ENCODE data around the gene ZNF419. TPM values are rescaled to one million over a fixed set of nuclear protein-coding genes. Genes with fewer than 3 reads are reported as not detected.
"Not testable (repeated sequence)": the region's sequence is repeated elsewhere in the genome, so short reads cannot be mapped to it uniquely, and the experiment has no call there.

ZNF419 gene
- total RNA-seq, 2 experiments from 2014 or later: 19.3 to 21.1 TPM

GRCh38 chr19:57499680-57500395 is 12.3 kb downstream of the ZNF419 start, which contains the start of gene ZNF773:
Gene ZNF773 (plus strand): TSS chr19:57499938. CDS start chr19:57500081, 143 bp downstream.
- POLR2A ChIA-PET: interaction anchor here (0.5 to 2.0 kb wide), 6 partner anchors 12 to 139 kb away, joined by 3 to 7 read pairs (median 4); partner anchors contain the start of genes ZNF211, ZNF416, ZNF419 and ZNF772
- peak within 1 kb of the TSS; percentile 95 for H3K4me3 Mint-ChIP-seq

GRCh38 chr19:57500400-57500799 is 12.8 kb downstream of the ZNF419 start:
- POLR2A ChIA-PET: interaction anchor here (0.7 to 2.0 kb wide), 4 partner anchors 13 to 133 kb away, joined by 4 read pairs; partner anchors contain the start of genes ZNF211, ZNF416, ZNF419 and ZNF772
- ATAC-seq (ENCODE audit: low read depth): not testable (repeated sequence)
- peaks cover 31% of the 10 kb centered on the region for H3K9me3 Mint-ChIP-seq

More at GRCh38 chr19:57499680-57500395, 12.3 kb downstream of the ZNF419 start, which contains the start of gene ZNF773:
- peaks cover 17% of the 10 kb centered on the region for H3K4me1 Mint-ChIP-seq
- not testable (repeated sequence) for H3K27me3 Mint-ChIP-seq
- peaks cover 51% of the 10 kb centered on the region for H3K36me3 Mint-ChIP-seq
- peak; percentile 95 for ATAC-seq (ENCODE audit: low read depth)
- peak within 1 kb of the TSS; percentile 97 for H3K27ac Mint-ChIP-seq
- H3K9me3 Mint-ChIP-seq: peaks cover 31% of the 10 kb centered on the region
- peak; percentile 96 for DNase-seq

GRCh38 chr19:57506163-57506562 is 18.6 kb downstream of the ZNF419 start:
- DNase-seq (no peak), ATAC-seq (ENCODE audit: low read depth) (no peak)
- Mint-ChIP-seq H3K4me3 (no peak overlapping the region), H3K27ac (peak overlapping the region; percentile 21), H3K9me3 (peaks cover 43% of the 10 kb centered on the region), H3K4me1 (peaks cover 2% of the 10 kb centered on the region), H3K27me3 (no peaks in the 10 kb centered on the region), H3K36me3 (peaks cover 85% of the 10 kb centered on the region)
- POLR2A ChIA-PET: no interaction called here

More at GRCh38 chr19:57500400-57500799, 12.8 kb downstream of the ZNF419 start:
- Mint-ChIP-seq H3K27ac (peak overlapping the region; percentile 84), H3K4me1 (peaks cover 17% of the 10 kb centered on the region), H3K4me3 (peak overlapping the region; percentile 95), H3K36me3 (peaks cover 50% of the 10 kb centered on the region)
- not testable (repeated sequence) for DNase-seq, H3K27me3 Mint-ChIP-seq

- no peaks in the 10 kb centered on the region for H3K27me3 Mint-ChIP-seq
- H3K9me3 Mint-ChIP-seq: peaks cover 43% of the 10 kb centered on the region
- H3K4me3 Mint-ChIP-seq: no peak overlapping the region
- POLR2A ChIA-PET: no interaction called here
- H3K36me3 Mint-ChIP-seq: peaks cover 79% of the 10 kb centered on the region
- no peaks in the 10 kb centered on the region for H3K4me1 Mint-ChIP-seq
- no peak for DNase-seq
- no peak overlapping the region for H3K27ac Mint-ChIP-seq
- no peak for ATAC-seq (ENCODE audit: low read depth)
Observed at GRCh38 chr19:57511484-57511883, 23.9 kb downstream of the ZNF419 start.

- ATAC-seq (ENCODE audit: low read depth): no peak
- Mint-ChIP-seq H3K4me1 (no peaks in the 10 kb centered on the region), H3K4me3 (no peak overlapping the region), H3K27me3 (no peaks in the 10 kb centered on the region), H3K27ac (no peak overlapping the region), H3K9me3 (peaks cover 42% of the 10 kb centered on the region), H3K36me3 (peaks cover 73% of the 10 kb centered on the region)
- POLR2A ChIA-PET: interaction anchor here (0.7 kb wide), 1 partner anchor 13 kb away, joined by 3 read pairs; the partner anchor contains the start of gene ZNF773
- no peak for DNase-seq
Observed at GRCh38 chr19:57512845-57513244, 25.3 kb downstream of the ZNF419 start.

DNA sequence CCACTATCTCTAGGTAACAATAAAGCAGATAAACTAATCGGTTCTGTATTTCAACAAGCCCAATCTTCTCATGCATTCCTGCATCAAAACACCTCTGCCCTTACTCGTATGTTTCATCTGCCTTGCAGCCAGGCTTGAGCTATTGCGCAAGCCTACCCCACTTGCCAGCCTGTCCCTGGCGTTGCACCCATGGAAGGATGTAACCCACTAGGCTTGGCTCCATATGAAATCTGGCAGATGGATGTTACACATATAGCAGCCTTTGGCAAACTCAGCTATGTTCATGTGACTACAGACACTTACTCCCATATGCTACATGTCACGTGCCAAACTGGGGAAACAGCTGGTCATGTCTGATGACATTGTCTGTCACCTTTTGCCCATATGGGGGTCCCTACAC is 27.7 kb downstream of the ZNF419 start:
- Mint-ChIP-seq H3K27ac (no peak overlapping the region), H3K27me3 (no peaks in the 10 kb centered on the region), H3K36me3 (peaks cover 53% of the 10 kb centered on the region), H3K9me3 (peaks cover 37% of the 10 kb centered on the region), H3K4me3 (no peak overlapping the region), H3K4me1 (no peaks in the 10 kb centered on the region)
- ATAC-seq (ENCODE audit: low read depth) (no peak), DNase-seq (no peak)
- POLR2A ChIA-PET: no interaction called here

GRCh38 chr19:57518021-57518420 is 30.5 kb downstream of the ZNF419 start:
- DNase-seq; H3K4me3 Mint-ChIP-seq; ATAC-seq (ENCODE audit: low read depth); H3K27ac Mint-ChIP-seq; H3K4me1 Mint-ChIP-seq; POLR2A ChIA-PET; H3K27me3 Mint-ChIP-seq: not testable (repeated sequence)
- H3K36me3 Mint-ChIP-seq: peaks cover 41% of the 10 kb centered on the region
- H3K9me3 Mint-ChIP-seq: peaks cover 31% of the 10 kb centered on the region

- Mint-ChIP-seq H3K27ac (peak within 1 kb of the TSS; percentile 91), H3K4me1 (peaks cover 11% of the 10 kb centered on the region), H3K4me3 (peak within 1 kb of the TSS; percentile 87), H3K36me3 (peaks cover 30% of the 10 kb centered on the region), H3K27me3 (no peaks in the 10 kb centered on the region), H3K9me3 (peaks cover 19% of the 10 kb centered on the region)
- POLR2A ChIA-PET: interaction anchor here (1.0 kb wide), 1 partner anchor 200 kb away, joined by 3 read pairs; the partner anchor contains the start of gene ZNF671
- ATAC-seq (ENCODE audit: low read depth) (peak; percentile 99), DNase-seq (peak; percentile 88)
Observed at GRCh38 chr19:57527136-57527881, 39.8 kb downstream of the ZNF419 start, which contains the start of gene ZNF549. Gene ZNF549 (plus strand): TSS chr19:57527356. CDS start chr19:57527574, 218 bp downstream.

DNA sequence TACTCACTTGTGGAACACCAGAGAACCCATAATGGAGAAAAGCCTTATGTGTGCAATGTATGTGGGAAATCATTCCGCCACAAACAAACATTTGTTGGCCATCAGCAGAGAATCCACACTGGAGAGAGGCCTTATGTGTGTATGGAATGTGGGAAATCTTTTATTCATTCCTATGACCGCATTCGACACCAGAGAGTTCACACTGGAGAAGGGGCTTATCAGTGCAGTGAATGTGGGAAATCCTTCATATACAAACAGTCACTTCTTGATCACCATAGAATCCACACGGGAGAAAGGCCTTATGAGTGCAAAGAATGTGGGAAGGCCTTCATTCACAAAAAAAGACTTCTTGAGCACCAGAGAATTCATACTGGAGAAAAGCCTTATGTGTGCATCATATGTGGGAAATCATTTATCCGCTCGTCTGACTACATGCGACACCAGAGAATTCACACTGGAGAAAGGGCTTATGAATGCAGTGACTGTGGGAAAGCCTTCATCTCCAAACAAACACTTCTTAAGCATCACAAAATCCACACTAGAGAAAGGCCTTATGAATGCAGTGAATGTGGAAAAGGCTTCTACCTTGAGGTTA is 50.5 kb downstream of the ZNF419 start:
- ATAC-seq (ENCODE audit: low read depth) (no peak), DNase-seq (no peak)
- Mint-ChIP-seq H3K9me3 (peaks cover 59% of the 10 kb centered on the region), H3K27ac (no peak overlapping the region), H3K36me3 (peaks cover 95% of the 10 kb centered on the region), H3K4me1 (no peaks in the 10 kb centered on the region), H3K4me3 (no peak overlapping the region), H3K27me3 (no peaks in the 10 kb centered on the region)
- POLR2A ChIA-PET: no interaction called here

Other genes with a start within 250 kb of the ZNF419 start
- 10 to 100 TPM; 14.7 to 15.2 TPM for gene ZNF805, start 247.1 kb upstream of the ZNF419 start, total RNA-seq
- gene ZNF460, start 207.3 kb upstream of the ZNF419 start, total RNA-seq: 10 to 100 TPM; 58.2 to 67.1 TPM
- 10 to 100 TPM; 11.8 to 12.5 TPM for gene ZNF543, start 167.3 kb upstream of the ZNF419 start, total RNA-seq
- 10 to 100 TPM; 15.3 to 15.4 TPM for gene ZNF304, start 136.5 kb upstream of the ZNF419 start, total RNA-seq
- 10 to 100 TPM; 13.2 to 13.6 TPM for gene TRAPPC2B, start 124.2 kb upstream of the ZNF419 start, total RNA-seq
- gene ZNF547, start 124.2 kb upstream of the ZNF419 start, total RNA-seq: 1 to 10 TPM; 6.7 to 7.8 TPM
- 10 to 100 TPM; 50.2 to 55.0 TPM for gene ZNF548, start 97.9 kb upstream of the ZNF419 start, total RNA-seq
- 10 to 100 TPM; 19.0 to 24.9 TPM for gene ZNF17, start 76.6 kb upstream of the ZNF419 start, total RNA-seq
- 10 to 100 TPM; 14.7 to 17.9 TPM for gene ZNF749, start 52.4 kb upstream of the ZNF419 start, total RNA-seq
- gene VN1R1, start 30.6 kb upstream of the ZNF419 start, total RNA-seq: under 1 TPM; 0.68 to 0.80 TPM
- gene ZNF772, start 10.2 kb upstream of the ZNF419 start, total RNA-seq: 10 to 100 TPM; 13.7 to 13.8 TPM
- gene ZNF773, start 12.2 kb downstream of the ZNF419 start, total RNA-seq: 10 to 100 TPM; 15.7 to 15.9 TPM
- gene ZNF549, start 39.6 kb downstream of the ZNF419 start, total RNA-seq: 10 to 100 TPM; 13.6 to 13.8 TPM
- gene ZNF550, start 72.1 kb downstream of the ZNF419 start, total RNA-seq: 10 to 100 TPM; 27.7 to 27.9 TPM
- 10 to 100 TPM in 1 of 2 experiments, 1 to 10 TPM in 1; 10.0 to 10.5 TPM for gene ZNF416, start 91.2 kb downstream of the ZNF419 start, total RNA-seq
- gene ZIK1, start 96.4 kb downstream of the ZNF419 start, total RNA-seq: 10 to 100 TPM; 17.9 TPM
- gene ZNF530, start 112.1 kb downstream of the ZNF419 start, total RNA-seq: 10 to 100 TPM; 14.0 to 14.2 TPM
- gene ZNF134, start 126.5 kb downstream of the ZNF419 start, total RNA-seq: 10 to 100 TPM; 29.7 to 34.3 TPM
- gene ZNF211, start 145.4 kb downstream of the ZNF419 start, total RNA-seq: 10 to 100 TPM; 30.6 to 33.6 TPM
- not detected for gene ZSCAN4, start 181.2 kb downstream of the ZNF419 start, total RNA-seq
- gene ZNF551, start 194.2 kb downstream of the ZNF419 start, total RNA-seq: 10 to 100 TPM; 18.1 to 21.3 TPM
- 10 to 100 TPM; 14.9 to 17.3 TPM for gene ZNF154, start 221.5 kb downstream of the ZNF419 start, total RNA-seq
- gene ZNF671, start 239.9 kb downstream of the ZNF419 start, total RNA-seq: 10 to 100 TPM; 22.4 to 23.7 TPM

Data from activated naive CD8-positive, alpha-beta T cell treated with anti-CD3 and anti-CD28 coated beads, Interleukin-2, amount 10 ng/mL, durations not matched to agents 7 days and 5 days (primary cell).